ENCODE results near the gene OR2L8.

The OR2L8 gene

DNA sequence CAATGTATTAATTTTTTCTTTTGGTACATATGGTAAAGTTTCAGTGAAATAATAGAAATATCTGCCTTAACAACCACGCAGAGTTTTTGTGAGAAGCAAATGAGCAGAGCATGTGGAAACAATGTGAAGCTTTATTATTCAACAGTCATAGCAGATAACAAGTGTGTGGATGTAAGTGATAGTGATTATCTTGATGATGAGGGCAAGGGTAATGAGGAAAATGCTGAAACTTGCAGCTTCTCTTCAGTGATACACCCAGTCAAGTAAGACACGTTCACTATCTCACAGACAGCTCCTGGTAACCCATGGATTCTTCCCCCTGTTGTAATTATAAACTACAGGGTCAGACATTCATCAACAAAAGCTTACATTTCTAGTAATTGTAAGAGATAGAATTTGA, 50.2 kb downstream of the OR2L8 start:
- DNase-seq = no peak

Data from stimulated activated CD4-positive, alpha-beta T cell treated with anti-CD3 and anti-CD28 coated beads, Interleukin-4, amount 100 ng/mL, for 4 hours (primary cell).